HepG2 (cell line): ENCODE data around the gene SEMA4F. TPM values are rescaled to one million over a fixed set of nuclear protein-coding genes. Genes with fewer than 3 reads are reported as not detected.
A peak's percentile ranks its signal among the peaks of the same experiment; 100 is the strongest.

ENCODE experiments used
- ATAC-seq: fragments of 200-7000 bp; cut with Tn5 transposase; 3 replicates; pipeline ENCODE4 v1.9.1; 2020; ENCODE audit warnings: mild to moderate bottlenecking, moderate library complexity
- BruUV-seq: library from RNA; stranded (reverse); fragments of 400-500 nt; replicated peaks from 2 replicates; lab custom pipeline; 2021; lab: Mats Ljungman, UMichigan
- CTCF ChIA-PET: fragments of 300-600 bp; formaldehyde crosslinking; extraction: SDS; loops from one replicate; lab custom pipeline; 2021; ENCODE audit warnings: low total read pairs, inconsistent platforms, low intra/inter-chr PET ratio; lab: Yijun Ruan, JAX
- POLR2A ChIA-PET: fragments of 350-600 bp; sonication (Branson Sonifier 250); formaldehyde crosslinking; loops from one replicate; lab custom pipeline; 2020; ENCODE audit warnings: antibody characterized with exemption, inconsistent platforms; lab: Yijun Ruan, JAX
- DNase-seq: peaks from one replicate; pipeline ENCODE4 v3.0.0-alpha.2; 2015; ENCODE audit warnings: low spot score
- FAIRE-seq: peaks from 3 replicates; lab custom pipeline; 2011; peaks lifted over from hg19 to GRCh38; lab: Jason Lieb, UNC
- H2AFZ ChIP-seq: one replicate; pipeline ENCODE4 v1.6.1; 2011; ENCODE audit warnings: low read length, inconsistent platforms
- H3K27ac ChIP-seq: fragments of 300-600 bp; 3 replicates; pipeline ENCODE4 v1.8.0; 2011; ENCODE audit warnings: mixed run types, mild to moderate bottlenecking, mixed read lengths, low read length, inconsistent platforms; ENCODE audit not compliant: insufficient read depth; ENCODE audit errors: extremely low read length
- H3K27me3 ChIP-seq, 2 experiments: fragments of 200-600 bp in 1 of 2; 2 replicates in 1 of 2; 3 replicates in 1 of 2; pipeline versions ENCODE4 v1.6.0 to v1.8.0; 2011; ENCODE audit warnings: low read length in 2 of 2, mild to moderate bottlenecking in 2 of 2, moderate library complexity in 2 of 2, inconsistent platforms in 1 of 2; ENCODE audit not compliant: insufficient read depth in 2 of 2, control insufficient read depth in 1 of 2
- H3K36me3 ChIP-seq, 2 experiments: fragments of 200-600 bp in 1 of 2; replicated peaks in 1 of 2; 2 replicates in 1 of 2; 3 replicates in 1 of 2; pipeline versions ENCODE4 v1.5.1 to v1.8.0; 2011; ENCODE audit warnings: low read length in 2 of 2, inconsistent platforms in 1 of 2; ENCODE audit not compliant: insufficient read depth in 2 of 2, control insufficient read depth in 1 of 2
- H3K4me1 ChIP-seq: 2 replicates; pipeline ENCODE4 v1.5.1; 2012; ENCODE audit warnings: low read length, inconsistent platforms; ENCODE audit not compliant: insufficient read depth
- H3K4me2 ChIP-seq: 2 replicates; pipeline ENCODE4 v1.6.0; 2011; ENCODE audit warnings: low read depth, low read length, inconsistent platforms
- H3K4me3 ChIP-seq, 3 experiments: fragments of 200-600 bp in 1 of 3; sonication (generic), shearing (Covaris generic) in 1 of 3; replicated peaks in 1 of 3; 2 replicates each; pipeline ENCODE4 v1.5.1; 2011 to 2016; ENCODE audit warnings: low read length in 3 of 3, inconsistent platforms in 2 of 3, low read depth in 2 of 3, mild to moderate bottlenecking in 2 of 3, control low read depth in 1 of 3, mixed read lengths in 1 of 3; ENCODE audit not compliant: insufficient read depth in 1 of 3
- H3K79me2 ChIP-seq: one replicate; pipeline ENCODE4 v1.6.1; 2011; ENCODE audit warnings: low read length, inconsistent platforms; ENCODE audit not compliant: insufficient read depth
- H3K9ac ChIP-seq: 2 replicates; pipeline ENCODE4 v1.6.0; 2011; ENCODE audit warnings: mild to moderate bottlenecking, low read depth, low read length, inconsistent platforms; ENCODE audit not compliant: insufficient read depth
- H3K9me3 ChIP-seq: 2 replicates; pipeline ENCODE4 v1.5.1; 2012; ENCODE audit warnings: mild to moderate bottlenecking, low read length
- H4K20me1 ChIP-seq: 2 replicates; pipeline ENCODE4 v1.6.0; 2011; ENCODE audit warnings: inconsistent platforms, mild to moderate bottlenecking, low read length, moderate library complexity; ENCODE audit not compliant: insufficient read depth
- EEA1 ChIP-seq: sonication (generic); formaldehyde crosslinking; IDR thresholded peaks from 2 replicates; pipeline ENCODE4 v1.5.1; 2020; ENCODE audit warnings: mild to moderate bottlenecking, missing genetic modification reagents, borderline replicate concordance
- NFYB ChIP-seq: sonication (generic); formaldehyde crosslinking; IDR thresholded peaks from 2 replicates; pipeline ENCODE4 v1.4.0; 2020; ENCODE audit warnings: missing genetic modification reagents
- NFYC ChIP-seq: IDR thresholded peaks from 2 replicates; pipeline ENCODE4 v1.6.1; 2016; ENCODE audit warnings: missing genetic modification reagents, missing compliant biosample characterization
- PPARG ChIP-seq: conservative IDR thresholded peaks from 2 replicates; pipeline ENCODE4 v1.6.1; 2016; ENCODE audit warnings: missing biosample characterization, missing genetic modification reagents
- SRY ChIP-seq: sonication (generic); formaldehyde crosslinking; IDR thresholded peaks from 2 replicates; pipeline ENCODE4 v1.8.0; 2022; ENCODE audit warnings: mild to moderate bottlenecking, missing genetic modification reagents
- TBX2 ChIP-seq: sonication (generic); formaldehyde crosslinking; IDR thresholded peaks from 2 replicates; pipeline ENCODE4 v1.5.0; 2020; ENCODE audit warnings: missing genetic modification reagents, mild to moderate bottlenecking, borderline replicate concordance
- TMF1 ChIP-seq: sonication (generic); formaldehyde crosslinking; IDR thresholded peaks from 2 replicates; pipeline ENCODE4 v1.8.1; 2022; ENCODE audit warnings: low read depth, missing genetic modification reagents
- USF2 ChIP-seq, 2 experiments: sonication (generic) in 1 of 2; formaldehyde crosslinking in 1 of 2; IDR thresholded peaks; 2 replicates each; pipeline versions ENCODE4 v1.5.1 to v1.6.1; 2011 to 2020; ENCODE audit warnings: borderline replicate concordance in 1 of 2, low read depth in 1 of 2, low read length in 1 of 2, mild to moderate bottlenecking in 1 of 2, missing genetic modification reagents in 1 of 2, moderate library complexity in 1 of 2
- ZNF12 ChIP-seq: sonication (generic); formaldehyde crosslinking; IDR thresholded peaks from 2 replicates; pipeline ENCODE4 v1.5.0; 2020; ENCODE audit warnings: missing genetic modification reagents
- WGBS: methylation state at CpG from one replicate; pipeline ENCODE4 v1.1.6; 2017; ENCODE audit warnings: low lambda C conversion rate; 5-methylcytosine and 5-hydroxymethylcytosine counted together
- in situ Hi-C: cut with HindIII; loops from 2 replicates; pipeline ENCODE4 v1.10.0; 2017; ENCODE audit warnings: low pct_unique_long_range_greater_than_20kb; ENCODE audit not compliant: extremely low pct_ligation_motif_present
- intact Hi-C: fragments of 100-400 bp; cut with micrococcal nuclease; formaldehyde crosslinking; loops from one replicate; pipeline ENCODE4 v1.10.0; 2022; ENCODE audit not compliant: unreplicated experiment
- polyA plus RNA-seq, 8 experiments: library from polyadenylated mRNA; depleted of rRNA in 3 of 8; stranded (reverse) in 7 of 8; unstranded in 1 of 8; fragments of >200 nt; fragmentation: Illumina TruSeq in 4 of 8; extraction: Trizol in 4 of 8; gene quantifications; 2 replicates each; pipeline versions ENCODE4 v1.2.1 to v1.2.3, GENCODE V29; 2011 to 2016; ENCODE audit warnings: low read depth in 4 of 8, missing spikeins in 1 of 8, mixed read lengths in 1 of 8; ENCODE audit not compliant: insufficient read depth in 1 of 8
- total RNA-seq, 5 experiments: library from RNA; depleted of rRNA; stranded (reverse); fragments of >200 nt; fragmentation: Illumina TruSeq; extraction: Trizol; gene quantifications; 2 replicates each; pipeline ENCODE4 v1.2.3, GENCODE V29; 2016; ENCODE audit warnings: low read depth in 1 of 5

The SEMA4F gene
- total and polyA plus RNA-seq, 2 of the 13 experiments (the other 11 are each of a cell fraction or from before 2014, with no cell fraction given) = 7.1 to 10.3 TPM

GRCh38 chr2:74685408-74685807 lies 31.4 kb downstream of the SEMA4F start:
- H3K4me1 ChIP-seq = no peaks in the 10 kb centered on the region
- TF ChIP-seq NFYC (CRISPR knock-in tag) = peak; percentile 62
- no peak for TF ChIP-seq TMF1 (CRISPR knock-in tag)
- TF ChIP-seq NFYB = peak; percentile 36; the same call in 1 of the 2 replicates
- TF ChIP-seq SRY (CRISPR knock-in tag) = no peak
- TF ChIP-seq PPARG (CRISPR knock-in tag) = no peak
- no peak for TF ChIP-seq TBX2 (CRISPR knock-in tag)
- TF ChIP-seq EEA1 (CRISPR knock-in tag) = no peak
- no peak for TF ChIP-seq ZNF12
- peak; percentile 17; the same call in 1 of the 2 replicates for TF ChIP-seq USF2 (IDR thresholded peaks at IDR 0.05; ENCODE audit: low read depth, low read length)
- no peak; the same call in 1 of the 2 replicates for TF ChIP-seq USF2 (CRISPR knock-in tag; IDR thresholded peaks at IDR 0.05; ENCODE audit: borderline replicate concordance)
- intact Hi-C loops = no loop called here
- H3K4me2 ChIP-seq = no peak overlapping the region
- in situ Hi-C loops = no loop called here
- 0 out of 5 replicates have a peak, but pooled peaks cover 0 to 4% of the 10 kb centered on the region in 2 experiments for H3K27me3 ChIP-seq
- CTCF ChIA-PET = no interaction called here
- H3K9me3 ChIP-seq = no peaks in the 10 kb centered on the region
- POLR2A ChIA-PET = no interaction called here
- 26% methylated on average over 3 of the region's 3 CpGs for WGBS
- no peaks in the 10 kb centered on the region for H3K79me2 ChIP-seq
- ATAC-seq (no peak), FAIRE-seq (no peak), DNase-seq (no peak)
- H3K9ac ChIP-seq = no peak overlapping the region
- H4K20me1 ChIP-seq = no peaks in the 10 kb centered on the region
- no peaks in the 10 kb centered on the region for H3K36me3 ChIP-seq
- no TSS peak for BruUV-seq
- H2AFZ ChIP-seq = no peak overlapping the region
- no peak overlapping the region for H3K4me3 ChIP-seq
- no peak overlapping the region for H3K27ac ChIP-seq
